AG04450 (cell line): ENCODE data around the gene UMAD1. TPM values are rescaled to one million over a fixed set of nuclear protein-coding genes. Genes with fewer than 3 reads are reported as not detected.
A peak's percentile ranks its signal among the peaks of the same experiment; 100 is the strongest.

Experiments used
- CTCF ChIA-PET: fragments of 300-600, 350-600 bp; formaldehyde crosslinking; extraction: SDS; loops from one replicate; lab custom pipeline; 2022; ENCODE audit warnings: antibody characterized with exemption, inconsistent platforms; lab: Charles Lee
- POLR2A ChIA-PET: fragments of 350-600 bp; formaldehyde crosslinking; extraction: SDS; loops from one replicate; lab custom pipeline; 2021; ENCODE audit warnings: antibody characterized with exemption, inconsistent platforms; lab: Yijun Ruan, JAX
- DNase-seq: peaks from one replicate; pipeline ENCODE4 v3.0.0-alpha.2; 2011; ENCODE audit warnings: low read depth, low spot score
- H3K27ac ChIP-seq: one replicate; pipeline ENCODE4 v1.5.1; 2012; ENCODE audit warnings: low read depth, low read length, control low read depth
- H3K27me3 ChIP-seq: one replicate; pipeline ENCODE4 v1.6.0; 2012; ENCODE audit warnings: low read length; ENCODE audit not compliant: control insufficient read depth, insufficient read depth
- H3K4me3 ChIP-seq: 2 replicates; pipeline ENCODE4 v1.5.1; 2011; ENCODE audit warnings: mild to moderate bottlenecking, low read depth, low read length, control low read depth
- H3K9me3 ChIP-seq: 2 replicates; pipeline ENCODE4 v1.5.1; 2012; ENCODE audit warnings: low read length; ENCODE audit not compliant: control insufficient read depth, insufficient read depth
- polyA plus RNA-seq: library from polyadenylated mRNA; depleted of rRNA; stranded (reverse); fragments of >200 nt; gene quantifications from 2 replicates; pipeline ENCODE4 v1.2.3, GENCODE V29; 2011
- TF ChIP-seq, protein P1 (sequence below): IDR thresholded peaks from 2 replicates; pipeline ENCODE4 v1.5.1; 2011; ENCODE audit warnings: low read depth, low read length, control low read depth, inconsistent platforms

Gene UMAD1
- polyA plus RNA-seq, 1 experiment, result 22.8 TPM

DNA sequence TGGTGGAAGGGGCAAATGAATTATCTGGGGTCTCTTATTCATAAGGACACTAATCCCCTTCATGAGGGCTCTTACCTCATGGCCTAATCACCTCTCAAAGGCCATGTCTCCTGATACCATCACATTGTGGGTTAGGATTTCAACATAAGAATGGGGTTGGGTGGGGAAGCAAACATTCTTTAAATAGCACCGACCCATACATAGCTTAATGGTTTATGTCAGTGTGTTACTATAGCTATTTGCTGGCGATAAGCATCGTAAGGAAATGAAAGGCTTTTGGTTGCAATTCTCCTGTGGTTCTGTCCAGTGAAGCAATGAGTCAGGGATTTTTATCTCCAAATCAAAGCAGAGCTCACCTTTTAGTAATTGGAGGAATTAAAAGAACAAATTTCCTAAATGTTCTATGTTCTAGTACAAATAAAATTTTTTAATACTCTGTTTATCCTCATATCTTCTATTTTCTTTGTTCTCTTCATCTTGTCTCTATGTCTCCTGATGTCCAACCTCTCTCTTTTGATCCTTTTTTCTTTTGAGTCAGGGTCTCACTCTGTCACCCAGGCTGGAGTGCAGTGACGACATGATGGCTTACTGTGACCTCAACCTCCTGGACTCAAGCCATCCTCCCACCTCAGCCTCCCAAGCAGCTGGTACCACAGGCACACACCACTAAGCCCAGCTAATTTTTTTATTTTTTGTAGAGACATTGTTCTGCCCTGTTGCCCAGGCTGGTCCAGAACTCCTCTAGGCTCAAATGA is 271.0 kb downstream of the UMAD1 start:
- no peaks in the 10 kb centered on the region for H3K27me3 ChIP-seq
- no peak overlapping the region for H3K4me3 ChIP-seq
- ChIA-PET CTCF (interaction anchor here (1.0 kb wide), 1 partner anchor 13 kb away, joined by 4 read pairs; no protein-coding TSS in a partner anchor), POLR2A (interaction anchor here (1.0 kb wide), 1 partner anchor 143 kb away, joined by 3 read pairs; no protein-coding TSS in a partner anchor)
- no peaks in the 10 kb centered on the region for H3K9me3 ChIP-seq
- H3K27ac ChIP-seq, result peak overlapping the region; percentile 53
- DNase-seq, result peak; percentile 53
- TF ChIP-seq, protein P1, sequence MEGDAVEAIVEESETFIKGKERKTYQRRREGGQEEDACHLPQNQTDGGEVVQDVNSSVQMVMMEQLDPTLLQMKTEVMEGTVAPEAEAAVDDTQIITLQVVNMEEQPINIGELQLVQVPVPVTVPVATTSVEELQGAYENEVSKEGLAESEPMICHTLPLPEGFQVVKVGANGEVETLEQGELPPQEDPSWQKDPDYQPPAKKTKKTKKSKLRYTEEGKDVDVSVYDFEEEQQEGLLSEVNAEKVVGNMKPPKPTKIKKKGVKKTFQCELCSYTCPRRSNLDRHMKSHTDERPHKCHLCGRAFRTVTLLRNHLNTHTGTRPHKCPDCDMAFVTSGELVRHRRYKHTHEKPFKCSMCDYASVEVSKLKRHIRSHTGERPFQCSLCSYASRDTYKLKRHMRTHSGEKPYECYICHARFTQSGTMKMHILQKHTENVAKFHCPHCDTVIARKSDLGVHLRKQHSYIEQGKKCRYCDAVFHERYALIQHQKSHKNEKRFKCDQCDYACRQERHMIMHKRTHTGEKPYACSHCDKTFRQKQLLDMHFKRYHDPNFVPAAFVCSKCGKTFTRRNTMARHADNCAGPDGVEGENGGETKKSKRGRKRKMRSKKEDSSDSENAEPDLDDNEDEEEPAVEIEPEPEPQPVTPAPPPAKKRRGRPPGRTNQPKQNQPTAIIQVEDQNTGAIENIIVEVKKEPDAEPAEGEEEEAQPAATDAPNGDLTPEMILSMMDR, result no peak

DNA sequence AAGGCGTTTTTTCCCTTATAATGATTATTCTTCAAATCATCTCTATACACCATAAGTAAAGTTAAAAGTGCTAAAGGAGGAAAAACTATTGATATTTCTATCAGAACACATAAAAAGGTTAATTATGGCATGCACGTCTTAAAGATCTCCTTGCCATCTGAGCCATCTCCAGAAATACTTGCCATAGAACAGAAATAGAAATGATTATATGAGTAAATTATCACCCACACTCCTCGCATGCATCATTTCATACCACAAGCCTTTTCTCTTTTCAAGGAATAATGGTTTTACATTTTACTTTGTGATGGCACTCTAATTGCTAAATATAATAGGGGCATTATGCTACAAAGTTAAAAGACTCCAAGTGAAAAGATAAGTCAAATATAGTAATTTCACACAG is 272.4 kb downstream of the UMAD1 start:
- no peak overlapping the region for H3K4me3 ChIP-seq
- no peak for DNase-seq
- POLR2A ChIA-PET, result interaction anchor here (1.1 kb wide), 1 partner anchor 50 kb away, joined by 3 read pairs; no protein-coding TSS in a partner anchor
- H3K27ac ChIP-seq, result no peak overlapping the region
- TF ChIP-seq, protein P1, result no peak
- CTCF ChIA-PET, result no interaction called here
- no peaks in the 10 kb centered on the region for H3K9me3 ChIP-seq
- H3K27me3 ChIP-seq, result no peaks in the 10 kb centered on the region

DNA sequence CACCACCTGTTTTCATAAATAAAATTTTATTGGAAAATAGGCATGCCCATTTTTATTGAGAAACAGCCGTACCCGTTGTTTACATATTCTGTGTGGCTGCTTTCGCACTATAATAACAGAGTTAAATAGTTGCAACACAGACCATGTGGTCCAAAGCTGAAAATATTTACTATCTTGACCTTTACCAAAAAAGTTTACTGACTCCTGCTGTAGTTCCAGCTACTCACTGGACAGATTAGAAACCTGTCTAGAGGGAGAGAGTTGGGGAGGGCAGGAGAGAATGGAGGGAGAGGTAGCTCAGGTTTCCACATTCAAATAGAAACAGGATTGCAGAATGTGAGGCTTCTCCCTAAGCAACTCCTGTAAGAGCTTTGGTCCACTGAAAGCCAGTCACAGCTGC is 273.0 kb downstream of the UMAD1 start:
- Histone ChIP-seq H3K4me3 (no peak overlapping the region), H3K9me3 (no peaks in the 10 kb centered on the region), H3K27me3 (no peaks in the 10 kb centered on the region), H3K27ac (no peak overlapping the region)
- no peak for DNase-seq
- CTCF ChIA-PET, result no interaction called here
- POLR2A ChIA-PET, result interaction anchor here (0.5 to 1.1 kb wide), 2 partner anchors 49 to 59 kb away, joined by 3 read pairs; no protein-coding TSS in a partner anchor
- TF ChIP-seq, protein P1, result no peak

DNA sequence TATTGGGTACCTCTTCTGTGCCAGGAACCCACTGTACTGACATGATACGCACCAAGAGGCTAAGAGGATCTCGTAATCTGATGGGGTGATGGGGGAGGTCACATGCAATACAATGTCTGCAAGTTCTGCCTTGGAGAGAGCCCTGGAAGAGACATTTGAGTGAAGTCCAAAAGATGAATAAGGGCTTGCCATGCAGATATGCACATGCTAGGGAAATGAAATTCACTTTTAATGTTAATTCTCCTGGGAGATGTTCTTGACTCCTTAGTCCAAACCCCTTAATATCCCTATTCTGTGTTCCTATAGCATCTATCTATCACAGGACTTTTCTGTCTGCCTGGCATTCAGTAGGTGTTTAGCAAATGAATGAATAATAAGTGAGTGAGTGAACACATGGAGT is 274.0 kb downstream of the UMAD1 start:
- no peak for DNase-seq
- no peaks in the 10 kb centered on the region for H3K9me3 ChIP-seq
- TF ChIP-seq, protein P1, result no peak
- no peak overlapping the region for H3K27ac ChIP-seq
- H3K27me3 ChIP-seq, result no peaks in the 10 kb centered on the region
- POLR2A ChIA-PET, result no interaction called here
- CTCF ChIA-PET, result no interaction called here
- H3K4me3 ChIP-seq, result no peak overlapping the region

DNA sequence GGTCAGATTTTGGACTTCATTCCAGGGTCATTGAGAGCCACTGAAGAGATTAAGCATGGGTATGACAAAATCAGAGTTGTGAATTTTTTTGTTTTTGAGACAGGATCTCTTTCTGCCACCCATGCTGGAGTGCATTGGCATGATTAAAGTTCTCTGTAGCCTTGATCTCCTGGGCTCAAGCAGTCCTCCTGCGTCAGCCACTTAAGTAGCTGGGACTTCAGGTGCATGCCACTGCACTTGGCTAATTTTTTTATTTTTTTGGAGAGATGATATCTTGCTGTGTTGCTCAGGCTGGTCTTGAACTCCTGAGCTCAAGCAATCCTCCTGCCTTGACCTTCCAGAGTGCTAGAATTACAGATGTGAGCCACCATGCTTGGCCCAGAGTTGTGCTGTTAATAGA is 275.5 kb downstream of the UMAD1 start:
- no peak for DNase-seq
- ChIA-PET POLR2A (no interaction called here), CTCF (no interaction called here)
- H3K4me3 ChIP-seq, result no peak overlapping the region
- no peaks in the 10 kb centered on the region for H3K27me3 ChIP-seq
- TF ChIP-seq, protein P1, result no peak
- H3K9me3 ChIP-seq, result no peaks in the 10 kb centered on the region
- H3K27ac ChIP-seq, result no peak overlapping the region
